GM12878 (cell line): ENCODE data around the gene ZFP1.

Experiments used
- GABPA ChIP-seq: IDR thresholded peaks from 2 replicates; pipeline ENCODE4 v1.6.1; 2014; ENCODE audit warnings: antibody characterized with exemption, low read depth, mild to moderate bottlenecking, inconsistent platforms
- POLR2A ChIP-seq: IDR thresholded peaks from 2 replicates; pipeline ENCODE4 v1.6.1; 2011; ENCODE audit warnings: low read depth, mild to moderate bottlenecking, low read length
- SPI1 ChIP-seq: IDR thresholded peaks from 2 replicates; pipeline ENCODE4 v1.6.1; 2011; ENCODE audit warnings: low read depth, mild to moderate bottlenecking, low read length, moderate library complexity, borderline replicate concordance; ENCODE audit not compliant: insufficient read depth
- YY1 ChIP-seq: IDR thresholded peaks from 2 replicates; pipeline ENCODE4 v1.6.1; 2011; ENCODE audit warnings: low read depth, mild to moderate bottlenecking, low read length
- TF ChIP-seq, protein P1 (sequence below), 3 experiments: IDR thresholded peaks in 2 of 3; conservative IDR thresholded peaks in 1 of 3; 2 replicates each; pipeline ENCODE4 v1.5.1; 2011; ENCODE audit warnings: low read depth in 3 of 3, low read length in 3 of 3, mild to moderate bottlenecking in 3 of 3, control low read depth in 2 of 3, moderate library complexity in 2 of 3, inconsistent platforms in 1 of 3, mixed read lengths in 1 of 3; ENCODE audit not compliant: control insufficient read depth in 2 of 3, insufficient read depth in 1 of 3; ENCODE audit errors: extremely low read depth in 1 of 3

GRCh38 chr16:75130150-75130771, 18.1 kb upstream of the ZFP1 start:
- TF ChIP-seq POLR2A: no peak
- no peak for TF ChIP-seq SPI1
- no peak for TF ChIP-seq GABPA
- TF ChIP-seq, protein P1, sequence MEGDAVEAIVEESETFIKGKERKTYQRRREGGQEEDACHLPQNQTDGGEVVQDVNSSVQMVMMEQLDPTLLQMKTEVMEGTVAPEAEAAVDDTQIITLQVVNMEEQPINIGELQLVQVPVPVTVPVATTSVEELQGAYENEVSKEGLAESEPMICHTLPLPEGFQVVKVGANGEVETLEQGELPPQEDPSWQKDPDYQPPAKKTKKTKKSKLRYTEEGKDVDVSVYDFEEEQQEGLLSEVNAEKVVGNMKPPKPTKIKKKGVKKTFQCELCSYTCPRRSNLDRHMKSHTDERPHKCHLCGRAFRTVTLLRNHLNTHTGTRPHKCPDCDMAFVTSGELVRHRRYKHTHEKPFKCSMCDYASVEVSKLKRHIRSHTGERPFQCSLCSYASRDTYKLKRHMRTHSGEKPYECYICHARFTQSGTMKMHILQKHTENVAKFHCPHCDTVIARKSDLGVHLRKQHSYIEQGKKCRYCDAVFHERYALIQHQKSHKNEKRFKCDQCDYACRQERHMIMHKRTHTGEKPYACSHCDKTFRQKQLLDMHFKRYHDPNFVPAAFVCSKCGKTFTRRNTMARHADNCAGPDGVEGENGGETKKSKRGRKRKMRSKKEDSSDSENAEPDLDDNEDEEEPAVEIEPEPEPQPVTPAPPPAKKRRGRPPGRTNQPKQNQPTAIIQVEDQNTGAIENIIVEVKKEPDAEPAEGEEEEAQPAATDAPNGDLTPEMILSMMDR (IDR thresholded peaks at IDR 0.05 in 2 of 3, conservative IDR thresholded peaks at IDR 0.05 in 1 of 3; ENCODE audit: control insufficient read depth in 2 of 3, extremely low read depth in 1 of 3, insufficient read depth in 1 of 3, low read depth in 3 of 3, low read length in 3 of 3): 0 out of 6 replicates have a peak, but pooled peaks of 1 of the 3 experiments have one; percentile 5
- no peak for TF ChIP-seq YY1
